Activated naive CD8-positive, alpha-beta T cell treated with anti-CD3 and anti-CD28 coated beads, Interleukin-2, amount 50 U/mL, for 16 hours (primary cell): Measurements from ENCODE around the gene OR4S1.
A peak's percentile ranks its signal among the peaks of the same experiment; 100 is the strongest.
"Not testable (repeated sequence)": the region's sequence is repeated elsewhere in the genome, so short reads cannot be mapped to it uniquely, and the experiment has no call there.

Source experiments
- DNase-seq: peaks from one replicate; pipeline ENCODE4 v3.0.0-alpha.2; 2020; ENCODE audit warnings: low read depth, low spot score

The OR4S1 gene

GRCh38 chr11:48305923-48306322 lies at the start of gene OR4S1:
Gene OR4S1 (plus strand): TSS chr11:48306223. CDS start chr11:48306223, 0 bp downstream.
- no peak for DNase-seq

DNA sequence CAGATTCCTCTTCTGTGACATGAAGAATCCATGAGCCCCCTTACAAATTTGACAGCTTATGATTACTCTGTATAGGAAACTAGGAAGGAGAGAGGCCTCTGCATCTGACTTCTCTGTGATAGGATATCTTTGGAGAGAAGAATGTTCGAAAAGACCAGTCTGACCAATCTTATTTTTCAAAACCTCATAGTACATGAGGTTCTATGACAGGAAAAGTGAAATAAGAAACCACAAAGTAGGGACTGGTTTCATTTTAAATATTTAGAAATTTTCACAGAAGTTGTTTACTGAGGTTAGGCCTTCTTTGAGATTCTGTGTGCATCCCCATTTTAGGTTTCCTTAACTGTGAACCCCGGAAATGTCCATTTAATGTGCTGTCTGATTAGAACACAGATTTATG lies 44.4 kb upstream of the OR4S1 start:
- no peak for DNase-seq

- DNase-seq: no peak
These were observed 42.6 kb upstream of the OR4S1 start, which contains the start of gene OR4X1 for GRCh38 chr11:48263423-48263911. Gene OR4X1 (plus strand): TSS chr11:48263861. CDS start chr11:48263861, 0 bp downstream.

DNA sequence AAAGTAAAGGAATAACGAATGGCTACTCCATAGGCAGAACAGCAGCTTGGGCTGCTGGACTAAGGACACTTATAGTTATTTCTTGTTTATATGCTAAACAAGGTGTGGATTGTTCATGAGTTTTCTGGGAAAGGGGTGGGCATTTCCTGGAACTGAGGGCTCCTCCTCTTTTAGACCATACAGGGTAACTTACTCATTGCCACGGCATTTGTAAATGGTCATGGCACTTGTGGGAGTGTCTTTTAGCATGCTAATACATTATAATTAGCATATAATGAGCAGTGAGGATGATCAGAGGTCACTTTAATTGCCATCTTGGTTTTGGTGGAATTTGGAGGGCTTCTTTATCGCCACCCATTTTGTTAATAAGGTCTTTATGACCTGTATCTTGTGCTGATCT lies 35.4 kb upstream of the OR4S1 start:
- DNase-seq: no peak

GRCh38 chr11:48272606-48273005 lies 33.4 kb upstream of the OR4S1 start:
- no peak for DNase-seq

- peak; percentile 21 for DNase-seq
These were observed 1.9 kb downstream of the OR4S1 start for GRCh38 chr11:48307760-48308386.

DNA sequence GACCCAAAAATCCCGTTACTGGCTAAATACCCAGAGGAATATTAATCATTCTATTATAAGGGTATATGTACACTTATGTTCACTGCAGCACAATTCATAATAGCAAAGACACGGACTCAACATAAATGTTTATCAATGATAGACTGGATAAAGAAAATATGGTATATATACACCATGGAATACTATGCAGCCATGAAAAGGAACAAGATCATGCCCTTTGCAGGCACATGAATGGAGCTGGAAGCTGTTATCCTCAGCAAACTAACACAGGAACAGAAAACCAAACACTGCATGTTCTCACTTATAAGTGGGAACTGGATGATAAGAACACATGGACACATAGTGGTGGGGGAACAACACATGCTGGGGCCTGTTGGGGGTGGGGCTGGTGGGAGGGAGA lies 7.6 kb downstream of the OR4S1 start:
- DNase-seq: not testable (repeated sequence)

GRCh38 chr11:48319813-48320212 lies 13.8 kb downstream of the OR4S1 start:
- not testable (repeated sequence) for DNase-seq

DNA sequence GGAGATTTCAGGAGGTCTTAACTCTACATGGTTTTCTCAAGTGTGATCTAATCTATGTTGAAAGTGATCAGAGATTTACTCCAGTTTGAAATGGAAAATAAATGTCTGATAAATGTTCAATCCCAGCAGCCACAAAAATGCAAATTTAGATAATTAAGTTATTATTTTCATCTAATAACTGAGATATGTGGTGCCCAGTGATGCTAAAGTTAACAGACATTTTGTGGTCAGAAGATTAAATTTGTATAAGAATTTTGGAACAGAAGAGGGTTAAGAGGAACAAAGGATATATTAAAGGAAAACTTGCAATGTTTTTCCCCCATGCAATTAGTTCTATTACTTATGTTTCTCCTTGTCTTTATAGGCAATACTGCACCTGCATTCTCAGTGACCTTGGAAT lies 18.6 kb downstream of the OR4S1 start, which contains the start of gene OR4C3:
OR4C3 (plus strand) TSS at position 301 of the 400 bp plus-strand sequence. CDS start 102 bp downstream, outside the sequence.
- DNase-seq: not testable (repeated sequence)

- DNase-seq: no peak
These were observed 35.4 kb downstream of the OR4S1 start for GRCh38 chr11:48341466-48341865.

DNA sequence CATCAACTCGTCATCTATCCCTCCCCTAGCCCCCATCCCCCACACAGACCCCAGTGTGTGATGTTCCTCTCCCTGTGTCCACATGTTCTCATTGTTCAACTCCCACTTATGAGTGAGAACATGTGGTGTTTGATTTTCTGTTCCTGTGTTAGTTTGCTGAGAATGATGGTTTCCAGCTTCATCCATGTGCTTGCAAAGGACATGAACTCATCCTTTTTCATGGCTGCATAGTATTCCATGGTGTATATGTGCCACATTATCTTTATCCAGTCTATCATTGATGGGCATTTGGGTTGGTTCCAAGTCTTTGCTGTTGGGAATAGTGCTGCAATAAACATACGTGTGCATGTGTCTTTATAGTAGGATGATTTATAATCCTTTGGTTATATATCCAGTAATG lies 36.5 kb downstream of the OR4S1 start:
- DNase-seq: not testable (repeated sequence)

DNA sequence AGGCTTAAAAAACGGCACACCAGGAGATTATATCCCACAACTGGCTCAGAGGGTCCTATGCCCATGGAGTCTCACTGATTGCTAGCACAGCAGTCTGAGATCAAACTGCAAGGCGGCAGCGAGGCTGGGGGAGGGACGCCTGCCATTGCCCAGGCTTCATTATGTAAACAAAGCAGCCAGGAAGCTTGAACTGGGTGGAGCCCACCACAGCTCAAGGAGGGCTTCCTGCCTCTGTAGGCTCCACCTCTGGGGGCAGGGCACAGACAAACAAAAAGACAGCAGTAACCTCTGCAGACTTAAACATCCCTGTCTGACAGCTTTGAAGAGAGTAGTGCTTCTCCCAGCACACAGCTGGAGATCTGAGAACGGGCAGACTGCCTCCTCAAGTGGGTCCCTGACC lies 40.3 kb downstream of the OR4S1 start:
- not testable (repeated sequence) for DNase-seq

- DNase-seq: no peak
These were observed 48.0 kb downstream of the OR4S1 start for GRCh38 chr11:48354013-48354412.

DNA sequence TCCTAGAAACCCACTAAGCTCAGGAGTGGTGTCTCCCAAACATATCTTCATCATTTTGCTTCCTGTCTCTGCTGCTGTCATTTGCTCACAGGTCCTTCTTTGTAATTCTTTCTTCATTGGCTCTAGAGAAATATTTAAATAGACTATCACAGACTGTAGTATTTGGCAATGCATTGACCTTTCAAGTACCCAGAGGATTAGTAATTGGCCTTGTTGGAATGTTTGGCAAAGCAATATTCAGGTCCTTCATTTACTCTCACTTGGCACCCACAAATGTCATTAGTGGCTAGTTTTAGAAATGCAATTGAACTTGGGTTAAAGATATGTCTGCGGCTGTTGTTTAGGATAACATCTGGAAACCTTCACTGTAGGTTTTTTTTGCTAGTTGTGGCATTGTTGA lies 48.7 kb downstream of the OR4S1 start:
- DNase-seq: no peak
